K562 (cell line): ENCODE measurements around the gene CTDSP2. TPM values are rescaled to one million over a fixed set of nuclear protein-coding genes. Genes with fewer than 3 reads are reported as not detected.

ENCODE experiments used
- CEBPG ChIP-seq, 3 experiments: fragments of 200-800 bp in 1 of 3; sonication (Bioruptor generic) in 1 of 3; sonication (generic) in 1 of 3; formaldehyde crosslinking in 1 of 3; IDR thresholded peaks in 2 of 3; conservative IDR thresholded peaks in 1 of 3; 2 replicates each; pipeline versions ENCODE4 v1.6.1 to v1.8.0; 2016 to 2022; ENCODE audit warnings: missing compliant biosample characterization in 2 of 3, missing genetic modification characterization in 2 of 3, mild to moderate bottlenecking in 1 of 3, missing genetic modification reagents in 1 of 3
- CXXC5 ChIP-seq: fragments of 250-450 bp; sonication (Bioruptor Pico); IDR thresholded peaks from 2 replicates; pipeline ENCODE4 v1.8.0; 2022; ENCODE audit warnings: inconsistent platforms, mild to moderate bottlenecking, moderate library complexity
- JUND ChIP-seq, 2 experiments: IDR thresholded peaks; 2 replicates in 1 of 2; 3 replicates in 1 of 2; pipeline ENCODE4 v1.6.1; 2011; ENCODE audit warnings: borderline replicate concordance in 2 of 2, low read depth in 2 of 2, low read length in 2 of 2, improper control_type of control experiment in 1 of 2, missing biosample characterization in 1 of 2, missing genetic modification characterization in 1 of 2, missing genetic modification reagents in 1 of 2
- KLF13 ChIP-seq: fragments of 450-650 bp; IDR thresholded peaks from 2 replicates; pipeline ENCODE4 v1.6.1; 2016; ENCODE audit warnings: missing genetic modification characterization, low read depth, mild to moderate bottlenecking, missing compliant biosample characterization, moderate library complexity, borderline replicate concordance
- NELFE ChIP-seq: IDR thresholded peaks from 2 replicates; pipeline ENCODE4 v1.6.1; 2011; ENCODE audit warnings: mild to moderate bottlenecking; ENCODE audit not compliant: insufficient read depth, insufficient read length
- PYGO2 ChIP-seq: fragments of 450-650 bp; IDR thresholded peaks from 2 replicates; pipeline ENCODE4 v1.6.1; 2016; ENCODE audit warnings: mild to moderate bottlenecking, missing genetic modification characterization, moderate library complexity, missing compliant biosample characterization
- SNIP1 ChIP-seq: fragments of 450-650 bp; IDR thresholded peaks from 2 replicates; pipeline ENCODE4 v1.7.1; 2017; ENCODE audit warnings: low read depth, mild to moderate bottlenecking
- TEAD4 ChIP-seq, 2 experiments: sonication (generic) in 1 of 2; formaldehyde crosslinking in 1 of 2; IDR thresholded peaks; 2 replicates each; pipeline versions ENCODE4 v1.6.1 to v1.8.0; 2012 to 2022; ENCODE audit warnings: borderline replicate concordance in 1 of 2, inconsistent platforms in 1 of 2, low read length in 1 of 2, mild to moderate bottlenecking in 1 of 2, missing genetic modification reagents in 1 of 2
- YBX1 ChIP-seq: fragments of 450-650 bp; IDR thresholded peaks from 2 replicates; pipeline ENCODE4 v1.7.1; 2016; ENCODE audit warnings: mild to moderate bottlenecking
- ZBTB1 ChIP-seq: sonication (generic); formaldehyde crosslinking; IDR thresholded peaks from 2 replicates; pipeline ENCODE4 v1.8.1; 2023; ENCODE audit warnings: missing genetic modification reagents, low read depth, mild to moderate bottlenecking, borderline replicate concordance
- ZNF175 ChIP-seq: fragments of 200-800 bp; sonication (Bioruptor generic); IDR thresholded peaks from 2 replicates; pipeline ENCODE4 v1.6.1; 2016; ENCODE audit warnings: low read depth, mild to moderate bottlenecking, missing genetic modification characterization, missing compliant biosample characterization
- ZNF232 ChIP-seq: sonication (generic); formaldehyde crosslinking; IDR thresholded peaks from 2 replicates; pipeline ENCODE4 v1.8.0; 2022; ENCODE audit warnings: mild to moderate bottlenecking, missing genetic modification reagents
- ZNF589 ChIP-seq: fragments of 200-800 bp; sonication (Bioruptor generic); IDR thresholded peaks from 2 replicates; pipeline ENCODE4 v1.6.1; 2016; ENCODE audit warnings: low read depth, missing genetic modification characterization, missing compliant biosample characterization
- ZNF707 ChIP-seq: fragments of 250-450 bp; sonication (Bioruptor Pico); conservative IDR thresholded peaks from 2 replicates; pipeline ENCODE4 v1.8.0; 2022; ENCODE audit warnings: inconsistent platforms, mild to moderate bottlenecking, moderate library complexity
- polyA plus RNA-seq, 8 experiments: library from polyadenylated mRNA; depleted of rRNA in 4 of 8; stranded (reverse) in 5 of 8; unstranded in 3 of 8; fragments of >200 nt; fragmentation: Nextera tagmentation in 2 of 8; fragmentation: Illumina TruSeq in 1 of 8; extraction: Ambion mirVana in 2 of 8; extraction: Trizol in 1 of 8; gene quantifications; 2 replicates each; pipeline versions ENCODE4 v1.2.1 to v1.2.3, GENCODE V29; 2011 to 2014; ENCODE audit warnings: inconsistent platforms in 1 of 8, missing spikeins in 1 of 8
- total RNA-seq, 7 experiments: library from RNA; depleted of rRNA in 6 of 7; stranded (reverse); fragments of >200 nt in 6 of 7; fragmentation: Illumina TruSeq in 2 of 7; extraction: Trizol in 2 of 7; gene quantifications; 2 replicates each; pipeline versions ENCODE4 v1.2.1 to v1.2.3, GENCODE V29; 2011 to 2021; ENCODE audit warnings: low replicate concordance in 1 of 7
- TF ChIP-seq, protein P1 (sequence below): fragments of 200-800 bp; sonication (Bioruptor generic); IDR thresholded peaks from 2 replicates; pipeline ENCODE4 v1.6.1; 2017; ENCODE audit warnings: missing genetic modification characterization, missing compliant biosample characterization
- TF ChIP-seq, protein P2 (sequence below): sonication (generic); formaldehyde crosslinking; IDR thresholded peaks from 2 replicates; pipeline ENCODE4 v1.8.1; 2023; ENCODE audit warnings: mild to moderate bottlenecking, missing genetic modification reagents
- TF ChIP-seq, protein P3 (sequence below): sonication (generic); formaldehyde crosslinking; IDR thresholded peaks from 2 replicates; pipeline ENCODE4 v1.8.0; 2022; ENCODE audit warnings: missing genetic modification reagents, mild to moderate bottlenecking, moderate library complexity, borderline replicate concordance
- TF ChIP-seq, protein P4 (sequence below): fragments of 450-650 bp; IDR thresholded peaks from 2 replicates; pipeline ENCODE4 v1.6.1; 2014; ENCODE audit warnings: low read depth, mild to moderate bottlenecking, moderate library complexity, borderline replicate concordance

CTDSP2 gene
- total and polyA plus RNA-seq, 9 of the 15 experiments (the other 6 are each of a cell fraction or from before 2014, with no cell fraction given) = 20.4 to 108 (median 47.7) TPM

DNA sequence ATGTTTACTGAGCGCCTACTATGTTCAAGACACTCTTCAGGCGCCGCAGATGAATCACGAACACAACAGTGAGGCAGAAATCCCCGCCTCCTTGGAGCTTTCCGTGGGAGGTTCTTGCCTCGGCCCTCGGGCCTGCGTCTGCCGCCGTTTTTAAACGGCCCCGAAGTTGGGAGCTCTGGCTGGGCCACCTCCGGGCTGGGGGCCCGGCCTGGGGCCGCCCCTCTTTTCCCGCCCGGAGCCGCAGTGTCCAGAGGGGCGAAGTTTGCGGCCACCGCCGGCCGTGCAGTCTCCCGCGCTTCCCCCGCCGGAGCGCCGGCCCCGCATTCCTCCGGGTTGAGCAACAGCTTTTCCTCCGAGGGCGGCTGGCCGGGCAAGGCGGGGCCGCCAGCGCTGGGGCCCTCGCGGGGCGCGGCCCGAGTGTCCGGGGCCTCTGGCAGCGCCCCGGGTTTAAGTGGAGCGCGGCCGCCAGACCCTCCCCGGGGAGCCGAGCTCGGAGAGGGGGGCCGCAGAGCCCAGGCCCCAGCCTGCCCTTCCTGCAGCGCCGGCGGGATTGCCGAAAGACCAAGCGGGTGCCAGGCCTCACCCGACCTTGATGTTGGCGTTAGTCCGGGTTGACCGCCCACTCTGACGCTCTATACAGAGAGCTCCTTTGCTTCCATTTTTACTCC lies 18.7 kb upstream of the CTDSP2 start (continued):
- TF ChIP-seq JUND (IDR thresholded peaks at IDR 0.05; ENCODE audit: borderline replicate concordance, low read depth, low read length) (peak; percentile 17; the same call in 1 of the 2 replicates), JUND (tag; IDR thresholded peaks at IDR 0.05; ENCODE audit: borderline replicate concordance, low read depth, low read length) (no peak), SNIP1 (no peak), ZNF589 (CRISPR knock-in tag) (no peak), YBX1 (no peak), PYGO2 (tag) (no peak), ZNF232 (CRISPR knock-in tag) (no peak), ZNF707 (no peak), ZBTB1 (CRISPR knock-in tag) (no peak), CXXC5 (peak; percentile 74; the same call in 1 of the 2 replicates), NELFE (no peak), KLF13 (tag) (no peak), TEAD4 (IDR thresholded peaks at IDR 0.05; ENCODE audit: low read length) (peak; percentile 58), TEAD4 (CRISPR knock-in tag; IDR thresholded peaks at IDR 0.05; ENCODE audit: borderline replicate concordance) (no peak), CEBPG (CRISPR knock-in tag; IDR thresholded peaks at IDR 0.05) (peak; percentile 81), CEBPG (tag; conservative IDR thresholded peaks at IDR 0.05 in 1 of 2, IDR thresholded peaks at IDR 0.05 in 1 of 2) (peak; percentile 83 to 93), ZNF175 (CRISPR knock-in tag) (no peak)
- TF ChIP-seq, protein P1, sequence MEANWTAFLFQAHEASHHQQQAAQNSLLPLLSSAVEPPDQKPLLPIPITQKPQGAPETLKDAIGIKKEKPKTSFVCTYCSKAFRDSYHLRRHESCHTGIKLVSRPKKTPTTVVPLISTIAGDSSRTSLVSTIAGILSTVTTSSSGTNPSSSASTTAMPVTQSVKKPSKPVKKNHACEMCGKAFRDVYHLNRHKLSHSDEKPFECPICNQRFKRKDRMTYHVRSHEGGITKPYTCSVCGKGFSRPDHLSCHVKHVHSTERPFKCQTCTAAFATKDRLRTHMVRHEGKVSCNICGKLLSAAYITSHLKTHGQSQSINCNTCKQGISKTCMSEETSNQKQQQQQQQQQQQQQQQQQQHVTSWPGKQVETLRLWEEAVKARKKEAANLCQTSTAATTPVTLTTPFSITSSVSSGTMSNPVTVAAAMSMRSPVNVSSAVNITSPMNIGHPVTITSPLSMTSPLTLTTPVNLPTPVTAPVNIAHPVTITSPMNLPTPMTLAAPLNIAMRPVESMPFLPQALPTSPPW (CRISPR knock-in tag) = peak; percentile 78
- TF ChIP-seq, protein P2, sequence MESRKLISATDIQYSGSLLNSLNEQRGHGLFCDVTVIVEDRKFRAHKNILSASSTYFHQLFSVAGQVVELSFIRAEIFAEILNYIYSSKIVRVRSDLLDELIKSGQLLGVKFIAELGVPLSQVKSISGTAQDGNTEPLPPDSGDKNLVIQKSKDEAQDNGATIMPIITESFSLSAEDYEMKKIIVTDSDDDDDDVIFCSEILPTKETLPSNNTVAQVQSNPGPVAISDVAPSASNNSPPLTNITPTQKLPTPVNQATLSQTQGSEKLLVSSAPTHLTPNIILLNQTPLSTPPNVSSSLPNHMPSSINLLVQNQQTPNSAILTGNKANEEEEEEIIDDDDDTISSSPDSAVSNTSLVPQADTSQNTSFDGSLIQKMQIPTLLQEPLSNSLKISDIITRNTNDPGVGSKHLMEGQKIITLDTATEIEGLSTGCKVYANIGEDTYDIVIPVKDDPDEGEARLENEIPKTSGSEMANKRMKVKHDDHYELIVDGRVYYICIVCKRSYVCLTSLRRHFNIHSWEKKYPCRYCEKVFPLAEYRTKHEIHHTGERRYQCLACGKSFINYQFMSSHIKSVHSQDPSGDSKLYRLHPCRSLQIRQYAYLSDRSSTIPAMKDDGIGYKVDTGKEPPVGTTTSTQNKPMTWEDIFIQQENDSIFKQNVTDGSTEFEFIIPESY (CRISPR knock-in tag) = no peak
- TF ChIP-seq, protein P3, sequence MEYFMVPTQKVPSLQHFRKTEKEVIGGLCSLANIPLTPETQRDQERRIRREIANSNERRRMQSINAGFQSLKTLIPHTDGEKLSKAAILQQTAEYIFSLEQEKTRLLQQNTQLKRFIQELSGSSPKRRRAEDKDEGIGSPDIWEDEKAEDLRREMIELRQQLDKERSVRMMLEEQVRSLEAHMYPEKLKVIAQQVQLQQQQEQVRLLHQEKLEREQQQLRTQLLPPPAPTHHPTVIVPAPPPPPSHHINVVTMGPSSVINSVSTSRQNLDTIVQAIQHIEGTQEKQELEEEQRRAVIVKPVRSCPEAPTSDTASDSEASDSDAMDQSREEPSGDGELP (CRISPR knock-in tag) = peak; percentile 54; the same call in 1 of the 2 replicates
- TF ChIP-seq, protein P4, sequence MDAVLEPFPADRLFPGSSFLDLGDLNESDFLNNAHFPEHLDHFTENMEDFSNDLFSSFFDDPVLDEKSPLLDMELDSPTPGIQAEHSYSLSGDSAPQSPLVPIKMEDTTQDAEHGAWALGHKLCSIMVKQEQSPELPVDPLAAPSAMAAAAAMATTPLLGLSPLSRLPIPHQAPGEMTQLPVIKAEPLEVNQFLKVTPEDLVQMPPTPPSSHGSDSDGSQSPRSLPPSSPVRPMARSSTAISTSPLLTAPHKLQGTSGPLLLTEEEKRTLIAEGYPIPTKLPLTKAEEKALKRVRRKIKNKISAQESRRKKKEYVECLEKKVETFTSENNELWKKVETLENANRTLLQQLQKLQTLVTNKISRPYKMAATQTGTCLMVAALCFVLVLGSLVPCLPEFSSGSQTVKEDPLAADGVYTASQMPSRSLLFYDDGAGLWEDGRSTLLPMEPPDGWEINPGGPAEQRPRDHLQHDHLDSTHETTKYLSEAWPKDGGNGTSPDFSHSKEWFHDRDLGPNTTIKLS = no peak
